Stomach (tissue), 4 donors: ENCODE data around the gene IFT74.

ENCODE experiments used
- CTCF ChIP-seq, 7 experiments: fragments of 450-650 bp in 4 of 7; fragments of 200-600 bp in 3 of 7; sonication (generic) in 3 of 7; IDR thresholded peaks; one replicate each; pipeline ENCODE4 v1.5.1; 2016 to 2019; ENCODE audit warnings: antibody characterized with exemption in 7 of 7, control low read depth in 2 of 7, mild to moderate bottlenecking in 1 of 7
- POLR2AphosphoS5 ChIP-seq, 3 donors: sonication (generic); formaldehyde crosslinking; IDR thresholded peaks; one replicate each; pipeline ENCODE4 v1.6.1; 2016; ENCODE audit warnings: antibody characterized with exemption in 3 of 3

GRCh38 chr9:27041746-27042145 is 85.5 kb downstream of the IFT74 start:
- TF ChIP-seq POLR2AphosphoS5 (IDR thresholded peaks at IDR 0.05) (no peak), CTCF (IDR thresholded peaks at IDR 0.05) (no peak)
